SK-N-SH treated with all-trans-retinoic acid at 6 μM for 48 hours (cell line): ENCODE results near the gene TMEM269.

ENCODE experiments used
- BACH2 ChIP-seq: fragments of 250-450 bp; sonication (Bioruptor Pico); IDR thresholded peaks from 2 replicates; pipeline ENCODE4 v1.9.0; 2021; ENCODE audit warnings: mild to moderate bottlenecking, borderline replicate concordance
- CSRNP3 ChIP-seq: fragments of 250-450 bp; sonication (Bioruptor Pico); IDR thresholded peaks from 2 replicates; pipeline ENCODE4 v1.5.1; 2021; ENCODE audit warnings: mild to moderate bottlenecking, moderate library complexity
- PATZ1 ChIP-seq: fragments of 250-450 bp; sonication (Bioruptor Pico); IDR thresholded peaks from 2 replicates; pipeline ENCODE4 v1.8.0; 2020; ENCODE audit warnings: mild to moderate bottlenecking, moderate library complexity, borderline replicate concordance
- PPARA ChIP-seq: fragments of 250-450 bp; sonication (Bioruptor Pico); IDR thresholded peaks from 2 replicates; pipeline ENCODE4 v1.5.0; 2020; ENCODE audit warnings: mild to moderate bottlenecking, borderline replicate concordance
- RARB ChIP-seq: fragments of 250-450 bp; sonication (Bioruptor Pico); IDR thresholded peaks from 2 replicates; pipeline ENCODE4 v1.8.0; 2021; ENCODE audit warnings: mild to moderate bottlenecking, moderate library complexity
- SNAI2 ChIP-seq: fragments of 250-450 bp; sonication (Bioruptor Pico); IDR thresholded peaks from 2 replicates; pipeline ENCODE4 v1.5.0; 2020; ENCODE audit warnings: mild to moderate bottlenecking, moderate library complexity
- TOX ChIP-seq: fragments of 250-450 bp; sonication (Bioruptor Pico); IDR thresholded peaks from 2 replicates; pipeline ENCODE4 v1.8.0; 2021; ENCODE audit warnings: mild to moderate bottlenecking, moderate library complexity, borderline replicate concordance
- ZNF8 ChIP-seq: fragments of 450-650 bp; formaldehyde crosslinking; IDR thresholded peaks from 2 replicates; pipeline ENCODE4 v1.5.0; 2020; ENCODE audit warnings: mild to moderate bottlenecking, moderate library complexity

DNA sequence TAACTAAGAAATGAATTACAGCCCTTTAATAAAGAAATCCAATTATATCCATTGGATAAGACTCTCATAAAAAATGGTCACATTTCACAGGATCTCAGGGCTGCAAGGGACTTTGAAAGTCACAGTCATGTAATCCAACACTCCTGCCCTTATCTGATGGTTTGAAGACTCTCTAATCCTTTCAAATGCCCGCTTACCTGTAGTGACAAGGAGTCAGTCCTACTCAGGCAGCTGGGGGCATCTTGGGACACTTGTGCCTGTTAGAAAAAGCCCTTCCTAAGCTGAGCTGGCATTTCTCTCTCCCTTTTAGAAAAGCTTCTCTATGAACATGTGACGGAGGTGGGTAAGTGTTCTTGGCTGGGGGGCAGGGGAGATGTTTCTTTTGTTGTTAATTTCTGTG, 50.6 kb downstream of the TMEM269 start:
- no peak for TF ChIP-seq RARB (CRISPR knock-in tag)
- no peak for TF ChIP-seq PATZ1
- no peak for TF ChIP-seq BACH2 (CRISPR knock-in tag)
- TF ChIP-seq SNAI2 (CRISPR knock-in tag), result no peak
- TF ChIP-seq ZNF8 (CRISPR knock-in tag), result no peak
- no peak for TF ChIP-seq PPARA (CRISPR knock-in tag)
- no peak for TF ChIP-seq CSRNP3 (CRISPR knock-in tag)
- TF ChIP-seq TOX (CRISPR knock-in tag), result no peak
